Activated CD8-positive, alpha-beta T cell treated with anti-CD3 and anti-CD28 coated beads, Interleukin-2, amount 10 ng/mL, durations not matched to agents 7 days and 5 days (primary cell): ENCODE results near the gene PPP4R4. TPM values are rescaled to one million over a fixed set of nuclear protein-coding genes. Genes with fewer than 3 reads are reported as not detected.
"Not testable (repeated sequence)": the region's sequence is repeated elsewhere in the genome, so short reads cannot be mapped to it uniquely, and the experiment has no call there.

Experiments used
- ATAC-seq: fragments of 150-1000 bp; cut with Tn5 transposase; one replicate; pipeline ENCODE4 v1.10.0; 2021; ENCODE audit warnings: moderate library complexity
- CTCF ChIA-PET: fragments of 350-600 bp; sonication (Branson Sonifier 250); formaldehyde crosslinking; loops from one replicate; lab custom pipeline; 2021; ENCODE audit warnings: antibody characterized with exemption; lab: Charles Lee
- POLR2A ChIA-PET: fragments of 350-600 bp; sonication (Branson Sonifier 250); formaldehyde crosslinking; loops from one replicate; lab custom pipeline; 2021; ENCODE audit warnings: antibody characterized with exemption; lab: Charles Lee
- DNase-seq: peaks from one replicate; pipeline ENCODE4 v3.0.0-alpha.2; 2020
- H3K27ac Mint-ChIP-seq: one replicate; pipeline ENCODE4 v1.8.0; 2021; ENCODE audit warnings: mild to moderate bottlenecking, mixed read lengths
- H3K27me3 Mint-ChIP-seq: one replicate; pipeline ENCODE4 v1.8.0; 2021; ENCODE audit warnings: low read depth, mixed read lengths
- H3K36me3 Mint-ChIP-seq: one replicate; pipeline ENCODE4 v1.8.0; 2021; ENCODE audit warnings: low read depth, mixed read lengths
- H3K4me1 Mint-ChIP-seq: one replicate; pipeline ENCODE4 v1.8.0; 2021; ENCODE audit warnings: low read depth, mixed read lengths
- H3K4me3 Mint-ChIP-seq: one replicate; pipeline ENCODE4 v1.8.0; 2021; ENCODE audit warnings: mild to moderate bottlenecking, mixed read lengths
- H3K9me3 Mint-ChIP-seq: one replicate; pipeline ENCODE4 v1.8.0; 2022; ENCODE audit warnings: mixed read lengths; ENCODE audit not compliant: insufficient read depth
- total RNA-seq, 2 experiments: library from RNA; stranded (reverse); gene quantifications; one replicate each; pipeline ENCODE4 v1.2.3, GENCODE V29; 2021

Gene PPP4R4
- total RNA-seq, 2 experiments from 2014 or later = 0.16 to 0.26 TPM

GRCh38 chr14:94180655-94181271, 6.6 kb downstream of the PPP4R4 start:
- POLR2A ChIA-PET = interaction anchor here (0.6 to 1.1 kb wide), 2 partner anchors 22 to 110 kb away, joined by 3 read pairs; no protein-coding TSS in a partner anchor
- H3K9me3 Mint-ChIP-seq = no peaks in the 10 kb centered on the region
- ATAC-seq (peak; percentile 87), DNase-seq (peak; percentile 27)
- H3K36me3 Mint-ChIP-seq = no peaks in the 10 kb centered on the region
- H3K4me3 Mint-ChIP-seq = peak overlapping the region; percentile 36
- H3K27ac Mint-ChIP-seq = peak overlapping the region; percentile 0
- H3K27me3 Mint-ChIP-seq = peaks cover 50% of the 10 kb centered on the region
- CTCF ChIA-PET = interaction anchor here (0.6 to 7.5 kb wide), 26 partner anchors 10 to 973 kb away, joined by 3 to 79 read pairs (median 4); partner anchors contain the start of genes DDX24, IFI27L1, IFI27L2 and OTUB2
- H3K4me1 Mint-ChIP-seq = peaks cover 9% of the 10 kb centered on the region

- DNase-seq (no peak), ATAC-seq (no peak)
- Mint-ChIP-seq H3K4me3 (no peak overlapping the region), H3K36me3 (no peaks in the 10 kb centered on the region), H3K27ac (no peak overlapping the region), H3K9me3 (no peaks in the 10 kb centered on the region), H3K4me1 (peaks cover 9% of the 10 kb centered on the region), H3K27me3 (peaks cover 45% of the 10 kb centered on the region)
- POLR2A ChIA-PET = no interaction called here
- CTCF ChIA-PET = interaction anchor here (1.0 to 7.5 kb wide), 14 partner anchors 12 to 1069 kb away, joined by 3 to 79 read pairs (median 4); partner anchors contain the start of genes DDX24, IFI27L1, IFI27L2 and UBR7
Observed at GRCh38 chr14:94181835-94182234, 7.7 kb downstream of the PPP4R4 start.

- peaks cover 34% of the 10 kb centered on the region for H3K27me3 Mint-ChIP-seq
- DNase-seq = no peak
- no peaks in the 10 kb centered on the region for H3K4me1 Mint-ChIP-seq
- ChIA-PET POLR2A (no interaction called here), CTCF (interaction anchor here (0.6 to 0.9 kb wide), 2 partner anchors 56 kb away, joined by 3 read pairs; no protein-coding TSS in a partner anchor)
- no peaks in the 10 kb centered on the region for H3K36me3 Mint-ChIP-seq
- H3K27ac Mint-ChIP-seq = no peak overlapping the region
- H3K9me3 Mint-ChIP-seq = no peaks in the 10 kb centered on the region
- ATAC-seq = no peak
- H3K4me3 Mint-ChIP-seq = no peak overlapping the region
Observed at GRCh38 chr14:94192536-94192935, 18.4 kb downstream of the PPP4R4 start.

DNA sequence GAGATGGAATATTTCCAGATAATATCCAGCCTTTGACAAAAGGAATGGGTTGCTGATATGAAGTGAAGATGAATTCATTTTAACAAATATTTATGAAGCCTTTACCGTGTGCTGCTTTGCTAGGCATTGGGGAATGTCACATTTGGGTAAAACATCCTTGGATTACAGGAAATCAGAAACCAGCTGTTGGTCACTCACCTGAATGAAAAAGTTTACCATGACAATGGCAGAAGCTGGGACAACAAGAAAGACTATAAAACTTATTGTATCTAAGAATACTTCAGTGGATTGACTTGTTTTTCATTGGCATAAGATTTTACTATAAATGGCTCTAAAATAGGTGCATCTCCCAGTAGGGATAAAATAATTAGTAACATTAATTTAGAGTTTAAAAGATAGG, 19.7 kb downstream of the PPP4R4 start:
- Mint-ChIP-seq H3K9me3 (no peaks in the 10 kb centered on the region), H3K27me3 (peaks cover 32% of the 10 kb centered on the region), H3K4me1 (no peaks in the 10 kb centered on the region), H3K27ac (no peak overlapping the region), H3K4me3 (no peak overlapping the region), H3K36me3 (no peaks in the 10 kb centered on the region)
- POLR2A ChIA-PET = interaction anchor here (0.6 kb wide), 1 partner anchor 853 kb away, joined by 3 read pairs; no protein-coding TSS in a partner anchor
- DNase-seq (no peak), ATAC-seq (no peak)
- CTCF ChIA-PET = interaction anchor here (1.3 kb wide), 1 partner anchor 13 kb away, joined by 6 read pairs; no protein-coding TSS in a partner anchor

DNA sequence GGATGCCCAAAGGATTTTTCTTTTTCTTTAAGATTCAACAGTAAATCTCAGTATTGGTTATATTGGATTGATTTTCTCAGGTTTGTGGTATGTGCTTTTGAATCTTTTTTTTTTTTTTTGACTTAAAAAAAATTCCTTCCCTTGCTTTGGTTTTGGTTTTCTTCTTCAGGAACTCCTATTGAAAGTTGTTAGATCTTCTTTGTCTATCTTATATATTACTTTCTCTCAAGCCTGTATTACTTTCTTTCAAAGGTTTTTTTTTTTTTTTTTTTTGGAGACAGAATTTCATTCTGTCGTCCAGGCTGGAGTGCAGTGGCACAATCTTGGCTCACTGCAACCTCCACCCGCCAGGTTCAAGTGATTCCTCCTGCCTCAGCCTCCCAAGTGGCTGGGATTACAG, 21.9 kb downstream of the PPP4R4 start:
- H3K27ac Mint-ChIP-seq = no peak overlapping the region
- DNase-seq (no peak), ATAC-seq (no peak)
- H3K4me3 Mint-ChIP-seq = no peak overlapping the region
- POLR2A ChIA-PET = no interaction called here
- H3K9me3 Mint-ChIP-seq = no peaks in the 10 kb centered on the region
- peaks cover 28% of the 10 kb centered on the region for H3K27me3 Mint-ChIP-seq
- no peaks in the 10 kb centered on the region for H3K36me3 Mint-ChIP-seq
- CTCF ChIA-PET = no interaction called here
- H3K4me1 Mint-ChIP-seq = no peaks in the 10 kb centered on the region

DNA sequence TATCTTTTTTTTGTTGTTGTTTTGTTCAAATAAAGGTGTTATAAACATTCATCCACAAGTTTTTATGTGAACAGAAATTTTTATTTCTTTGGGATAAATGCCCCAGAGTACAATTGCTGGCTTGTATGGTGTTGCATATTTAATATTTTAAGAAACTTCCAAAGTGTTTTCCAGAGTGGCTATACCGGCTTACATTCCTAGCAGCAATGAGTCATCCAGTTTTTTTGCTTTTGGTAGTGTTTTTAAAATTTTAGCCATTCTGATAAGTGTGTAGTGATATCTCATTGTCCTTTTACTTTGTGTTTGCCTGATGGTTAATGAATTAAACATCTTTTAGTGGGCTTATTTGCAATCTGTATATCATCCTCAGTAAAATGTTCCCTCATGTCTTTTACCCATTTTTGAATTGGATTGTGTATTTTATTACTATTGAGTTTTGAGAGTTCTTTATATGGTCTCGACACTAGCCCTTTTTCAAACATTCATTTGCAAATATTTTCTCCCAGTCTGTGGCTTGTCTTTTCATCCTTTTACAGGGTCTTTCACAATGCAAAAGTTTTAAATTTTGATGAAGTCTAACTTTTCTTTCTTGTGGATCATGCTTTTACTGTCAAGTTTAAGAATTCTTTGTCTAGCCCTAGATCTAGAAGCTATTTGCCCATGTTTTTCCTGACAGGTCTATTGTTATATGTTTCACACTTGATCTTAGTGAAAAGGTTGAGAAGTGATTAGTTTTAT, 29.5 kb downstream of the PPP4R4 start:
- no peaks in the 10 kb centered on the region for H3K9me3 Mint-ChIP-seq
- no peak for ATAC-seq
- CTCF ChIA-PET = no interaction called here
- H3K36me3 Mint-ChIP-seq = no peaks in the 10 kb centered on the region
- H3K4me3 Mint-ChIP-seq = no peak overlapping the region
- no peaks in the 10 kb centered on the region for H3K4me1 Mint-ChIP-seq
- POLR2A ChIA-PET = no interaction called here
- peaks cover 38% of the 10 kb centered on the region for H3K27me3 Mint-ChIP-seq
- DNase-seq = no peak
- no peak overlapping the region for H3K27ac Mint-ChIP-seq

- Mint-ChIP-seq H3K4me3 (no peak overlapping the region), H3K4me1 (no peaks in the 10 kb centered on the region), H3K27me3 (peaks cover 21% of the 10 kb centered on the region), H3K36me3 (no peaks in the 10 kb centered on the region), H3K27ac (no peak overlapping the region), H3K9me3 (no peaks in the 10 kb centered on the region)
- ChIA-PET POLR2A (no interaction called here), CTCF (no interaction called here)
- DNase-seq (no peak), ATAC-seq (no peak)
Observed at GRCh38 chr14:94213021-94213420, 38.9 kb downstream of the PPP4R4 start.

DNA sequence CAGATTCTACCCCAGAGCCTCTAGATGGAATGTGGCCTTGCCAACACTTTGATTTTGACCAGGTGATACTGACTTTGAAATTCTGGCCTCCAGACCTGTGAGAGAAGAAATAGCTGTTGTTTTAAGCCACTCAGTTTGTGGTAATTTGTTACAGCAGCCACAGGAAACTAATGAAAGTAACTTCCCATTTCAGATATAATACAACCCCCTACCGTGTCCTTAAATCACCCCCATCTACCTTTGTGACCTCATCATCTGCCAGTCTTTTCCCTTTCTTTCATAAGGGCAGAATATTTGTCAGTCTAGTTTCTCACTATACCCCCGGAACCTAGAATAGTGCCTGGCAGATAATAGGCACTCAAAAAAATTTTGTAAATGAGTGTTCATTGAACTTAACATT, 39.6 kb downstream of the PPP4R4 start:
- POLR2A ChIA-PET = no interaction called here
- Mint-ChIP-seq H3K4me3 (no peak overlapping the region), H3K27ac (no peak overlapping the region), H3K9me3 (no peaks in the 10 kb centered on the region), H3K27me3 (peaks cover 25% of the 10 kb centered on the region), H3K4me1 (no peaks in the 10 kb centered on the region), H3K36me3 (no peaks in the 10 kb centered on the region)
- DNase-seq (no peak), ATAC-seq (no peak)
- CTCF ChIA-PET = no interaction called here

DNA sequence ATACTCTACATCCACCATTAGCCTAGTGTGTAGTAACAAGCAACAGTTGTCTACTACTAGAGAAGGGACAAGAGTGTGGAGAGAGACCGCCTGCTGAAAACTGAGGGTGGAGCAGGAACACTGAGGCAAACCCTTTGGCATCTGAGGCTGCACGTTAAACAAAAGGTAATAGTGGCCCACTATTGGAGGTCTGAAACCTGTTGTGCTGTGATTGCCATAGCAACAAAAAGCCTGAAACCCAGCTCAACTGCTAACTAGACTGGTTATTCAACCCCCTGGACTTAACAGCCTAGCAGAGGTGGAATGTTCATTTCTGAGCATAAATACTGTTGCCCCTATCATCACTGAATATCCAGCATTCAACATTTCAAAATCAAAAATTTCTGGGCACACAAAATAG, 43.0 kb downstream of the PPP4R4 start:
- no peak for DNase-seq
- H3K4me1 Mint-ChIP-seq = no peaks in the 10 kb centered on the region
- H3K9me3 Mint-ChIP-seq = peaks cover 6% of the 10 kb centered on the region
- ChIA-PET CTCF (no interaction called here), POLR2A (no interaction called here)
- no peak overlapping the region for H3K27ac Mint-ChIP-seq
- H3K27me3 Mint-ChIP-seq = peaks cover 20% of the 10 kb centered on the region
- ATAC-seq = no peak
- H3K4me3 Mint-ChIP-seq = no peak overlapping the region
- H3K36me3 Mint-ChIP-seq = no peaks in the 10 kb centered on the region

- H3K27ac Mint-ChIP-seq, CTCF ChIA-PET, POLR2A ChIA-PET, H3K36me3 Mint-ChIP-seq, ATAC-seq, H3K9me3 Mint-ChIP-seq, DNase-seq, H3K4me3 Mint-ChIP-seq, H3K4me1 Mint-ChIP-seq: not testable (repeated sequence)
- H3K27me3 Mint-ChIP-seq = peaks cover 19% of the 10 kb centered on the region
Observed at GRCh38 chr14:94218198-94218886, 44.2 kb downstream of the PPP4R4 start.

GRCh38 chr14:94224040-94224439, 49.9 kb downstream of the PPP4R4 start:
- Mint-ChIP-seq H3K36me3 (no peaks in the 10 kb centered on the region), H3K27me3 (peaks cover 16% of the 10 kb centered on the region), H3K4me3 (no peak overlapping the region), H3K9me3 (peaks cover 8% of the 10 kb centered on the region), H3K27ac (no peak overlapping the region), H3K4me1 (no peaks in the 10 kb centered on the region)
- POLR2A ChIA-PET = no interaction called here
- no peak for DNase-seq
- CTCF ChIA-PET = no interaction called here
- no peak for ATAC-seq
